Muscle layer of duodenum (tissue), 2 donors: ENCODE results near the gene SLC26A11.
A peak's percentile ranks its signal among the peaks of the same experiment; 100 is the strongest.

Experiments
- H3K27ac ChIP-seq: one replicate; pipeline ENCODE4 v1.7.0; 2013; ENCODE audit warnings: mild to moderate bottlenecking, low read length
- H3K27me3 ChIP-seq: one replicate; pipeline ENCODE4 v1.7.0; 2013; ENCODE audit warnings: low read depth, mild to moderate bottlenecking, control low read depth, low read length
- H3K36me3 ChIP-seq, 2 donors: one replicate each; pipeline ENCODE4 v1.7.0; 2013; ENCODE audit warnings: low read length in 2 of 2, control low read depth in 1 of 2, mild to moderate bottlenecking in 1 of 2; ENCODE audit not compliant: insufficient read depth in 2 of 2, control insufficient read depth in 1 of 2
- H3K4me1 ChIP-seq, 2 donors: one replicate each; pipeline ENCODE4 v1.7.0; 2013; ENCODE audit warnings: low read length in 2 of 2, mild to moderate bottlenecking in 2 of 2, control low read depth in 1 of 2, moderate library complexity in 1 of 2; ENCODE audit not compliant: insufficient read depth in 2 of 2, control insufficient read depth in 1 of 2
- H3K4me3 ChIP-seq, 2 donors: one replicate each; pipeline ENCODE4 v1.7.0; 2013; ENCODE audit warnings: low read length in 2 of 2, low read depth in 1 of 2, mild to moderate bottlenecking in 1 of 2
- H3K9me3 ChIP-seq, 2 donors: one replicate each; pipeline ENCODE4 v1.7.0; 2013; ENCODE audit warnings: low read length in 2 of 2, control low read depth in 1 of 2, mild to moderate bottlenecking in 1 of 2; ENCODE audit not compliant: control insufficient read depth in 1 of 2
- donor health status: healthy.

SLC26A11 gene

DNA sequence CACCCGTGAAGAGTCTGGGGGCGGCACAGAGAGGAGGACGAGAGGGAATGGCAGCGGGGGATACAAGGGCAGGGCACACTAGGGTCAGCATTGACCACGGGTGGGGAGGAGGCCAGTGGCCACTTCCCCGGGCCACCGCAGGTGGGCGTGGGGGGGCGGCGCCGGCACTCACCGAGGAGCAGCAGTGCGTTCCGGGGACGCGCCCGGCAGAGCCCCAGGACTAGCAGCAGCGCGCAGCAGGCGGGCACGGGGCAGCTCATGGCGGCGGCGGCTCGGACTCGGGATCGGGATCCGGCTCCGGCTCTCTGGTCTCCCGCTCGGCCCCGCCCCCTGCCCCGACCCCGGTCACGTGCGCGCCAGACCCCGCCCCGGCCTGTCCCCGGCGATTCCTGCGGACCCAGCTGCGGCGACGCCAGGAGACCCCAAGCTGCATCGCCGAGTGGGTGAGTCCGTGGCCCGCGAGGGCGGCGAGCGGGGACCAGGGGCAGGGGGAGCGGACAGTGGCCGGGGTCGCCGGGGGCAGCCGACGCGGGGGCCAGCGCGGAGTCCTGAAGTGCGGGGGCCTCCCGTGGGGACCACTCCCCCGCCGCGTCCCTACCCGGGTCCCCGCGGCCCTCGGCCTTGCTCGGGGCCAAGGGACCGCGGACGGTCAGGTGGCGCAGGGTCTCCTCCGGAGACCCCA is at the start of gene SLC26A11, which contains the start of gene SGSH:
TSS of gene SLC26A11 (plus strand) at position 374 of the 682 bp plus-strand sequence. CDS start 1,134 bp downstream, outside the sequence.
TSS of gene SGSH (minus strand) at position 280 of the 682 bp plus-strand sequence. CDS start at position 260, 20 bp downstream.
- peaks cover 0 to 29% of the 10 kb centered on the region in 2 donors for H3K4me1 ChIP-seq
- H3K27me3 ChIP-seq = no peaks in the 10 kb centered on the region
- H3K36me3 ChIP-seq = peaks cover 8 to 12% of the 10 kb centered on the region in 2 donors
- H3K9me3 ChIP-seq = no peaks in the 10 kb centered on the region
- peak within 1 kb of the TSS; percentile 82 for H3K27ac ChIP-seq
- peak within 1 kb of the TSS; percentile 84 to 96 for H3K4me3 ChIP-seq

DNA sequence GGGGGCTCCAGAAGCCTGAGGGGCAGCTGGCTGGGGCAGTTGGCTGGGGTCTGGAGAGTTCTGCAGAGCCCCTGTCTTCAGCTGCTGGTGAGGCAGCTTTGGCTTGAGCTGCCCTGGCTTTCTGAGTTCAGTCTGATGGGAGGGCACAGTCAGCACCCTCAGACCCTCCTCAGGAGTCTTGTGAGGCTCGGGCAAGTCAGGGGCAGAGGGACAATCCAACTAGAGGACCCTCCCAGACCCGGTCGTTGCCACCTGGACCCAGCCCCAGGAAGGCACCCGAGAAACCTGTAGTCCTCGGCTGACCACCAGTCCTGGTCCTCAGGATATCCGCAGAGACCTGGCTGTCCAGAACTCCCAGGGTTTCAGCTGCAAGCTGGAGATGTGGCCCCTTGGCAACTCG is 48.5 kb upstream of the SLC26A11 start:
- no peak overlapping the region for H3K4me3 ChIP-seq
- H3K9me3 ChIP-seq = no peaks in the 10 kb centered on the region
- no peaks in the 10 kb centered on the region for H3K27me3 ChIP-seq

DNA sequence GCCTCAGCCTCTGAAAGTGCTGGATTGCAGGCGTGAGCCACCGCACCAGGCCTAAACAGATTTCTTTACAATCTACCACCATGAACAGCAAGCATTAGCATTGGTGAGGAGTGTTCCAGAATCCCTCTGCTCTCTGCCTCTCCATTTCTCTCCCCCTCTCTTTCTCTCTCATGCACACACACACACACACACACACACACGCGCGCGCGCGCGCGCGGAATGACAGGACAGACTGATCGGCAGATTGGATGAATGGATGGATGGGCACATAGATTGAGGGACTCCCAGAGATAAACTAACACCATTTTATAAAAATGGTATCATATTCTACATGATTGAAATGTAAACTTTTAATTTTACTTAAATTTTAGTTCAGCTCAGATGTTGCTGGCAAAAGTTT is 47.1 kb upstream of the SLC26A11 start:
- H3K4me1 ChIP-seq = no peaks in the 10 kb centered on the region
- no peak overlapping the region for H3K27ac ChIP-seq
- H3K4me3 ChIP-seq = no peak overlapping the region
- no peaks in the 10 kb centered on the region for H3K27me3 ChIP-seq
- H3K36me3 ChIP-seq = no peaks in the 10 kb centered on the region
- no peaks in the 10 kb centered on the region for H3K9me3 ChIP-seq

More for the DNA sequence above, 48.5 kb upstream of the SLC26A11 start:
- no peaks in the 10 kb centered on the region for H3K4me1 ChIP-seq
- no peak overlapping the region for H3K27ac ChIP-seq
- H3K36me3 ChIP-seq = no peaks in the 10 kb centered on the region

DNA sequence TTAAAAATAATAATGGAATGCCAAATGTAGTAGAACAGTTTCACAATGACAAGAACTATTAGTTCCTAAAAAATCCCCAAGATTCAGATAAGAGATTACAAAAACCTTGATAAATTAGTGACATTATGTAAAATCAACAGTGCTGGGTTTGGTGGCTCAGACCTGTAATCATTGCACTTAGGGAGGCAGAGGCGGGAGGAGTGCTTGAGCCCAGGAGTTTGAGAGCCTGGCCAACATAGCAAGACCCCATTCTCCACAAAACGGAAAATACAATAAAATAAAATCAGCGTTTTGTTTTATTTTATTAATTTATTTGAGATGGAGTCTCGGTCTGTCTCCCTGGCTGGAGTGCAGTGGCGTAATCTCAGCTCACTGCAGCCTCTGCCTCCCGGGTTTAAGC is 46.3 kb upstream of the SLC26A11 start:
- Histone ChIP-seq H3K9me3 (no peaks in the 10 kb centered on the region), H3K36me3 (no peaks in the 10 kb centered on the region), H3K27me3 (no peaks in the 10 kb centered on the region), H3K4me1 (no peaks in the 10 kb centered on the region), H3K4me3 (no peak overlapping the region), H3K27ac (no peak overlapping the region)

- no peak overlapping the region for H3K27ac ChIP-seq
- no peaks in the 10 kb centered on the region for H3K27me3 ChIP-seq
- no peaks in the 10 kb centered on the region for H3K9me3 ChIP-seq
- H3K4me1 ChIP-seq = no peaks in the 10 kb centered on the region
- no peaks in the 10 kb centered on the region for H3K36me3 ChIP-seq
- no peak overlapping the region for H3K4me3 ChIP-seq
These were observed 43.5 kb upstream of the SLC26A11 start for GRCh38 chr17:80176757-80177156.

DNA sequence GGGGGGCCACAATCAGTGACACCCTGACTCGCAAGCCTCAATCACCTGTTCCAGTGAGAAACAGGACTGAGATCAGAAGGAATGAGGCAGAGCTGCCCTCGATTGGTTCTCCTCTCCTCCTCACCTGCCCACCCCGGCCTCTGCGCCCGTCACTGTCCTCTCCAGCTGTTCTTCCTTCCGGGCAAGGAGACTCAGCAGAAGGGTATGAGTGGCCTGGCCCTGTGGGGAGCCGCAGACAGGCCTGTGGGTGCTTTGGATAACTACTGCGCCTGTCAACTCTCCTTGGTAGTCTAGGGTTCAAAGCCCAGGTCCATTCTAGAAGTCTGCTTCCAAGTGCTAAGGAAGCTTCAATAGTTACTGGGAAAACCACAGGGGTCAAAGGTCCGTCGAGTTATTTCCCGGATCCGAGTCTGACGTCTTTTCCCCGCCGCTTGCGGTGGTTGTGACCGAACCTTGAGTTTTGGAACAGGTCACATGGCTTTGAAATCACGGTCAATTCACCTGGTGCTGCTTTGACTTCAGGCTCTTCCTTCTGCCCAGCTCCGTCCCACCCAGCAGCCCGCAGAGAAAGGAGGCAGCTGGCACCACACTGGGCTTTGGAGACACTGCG is 42.1 kb upstream of the SLC26A11 start:
- no peaks in the 10 kb centered on the region for H3K27me3 ChIP-seq
- H3K9me3 ChIP-seq = no peaks in the 10 kb centered on the region
- H3K36me3 ChIP-seq = no peaks in the 10 kb centered on the region
- H3K4me3 ChIP-seq = no peak overlapping the region
- no peak overlapping the region for H3K27ac ChIP-seq
- no peaks in the 10 kb centered on the region for H3K4me1 ChIP-seq

GRCh38 chr17:80180192-80180591 is 40.0 kb upstream of the SLC26A11 start:
- Histone ChIP-seq H3K27me3 (no peaks in the 10 kb centered on the region), H3K4me1 (no peaks in the 10 kb centered on the region), H3K4me3 (no peak overlapping the region), H3K9me3 (no peaks in the 10 kb centered on the region), H3K27ac (no peak overlapping the region), H3K36me3 (no peaks in the 10 kb centered on the region)

DNA sequence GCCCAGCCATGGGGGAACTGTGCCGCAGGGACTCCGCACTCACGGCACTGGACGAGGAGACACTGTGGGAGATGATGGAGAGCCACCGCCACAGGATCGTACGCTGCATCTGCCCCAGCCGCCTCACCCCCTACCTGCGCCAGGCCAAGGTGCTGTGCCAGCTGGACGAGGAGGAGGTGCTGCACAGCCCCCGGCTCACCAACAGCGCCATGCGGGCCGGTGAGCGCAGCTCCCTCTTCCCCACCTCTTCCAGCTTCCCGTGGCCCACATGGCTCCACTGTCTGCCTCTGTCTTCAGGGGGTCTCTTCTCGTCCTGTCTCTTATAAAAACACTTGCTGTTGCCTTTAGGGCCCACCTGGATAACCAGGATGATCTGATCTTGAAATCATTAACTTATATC is 38.8 kb upstream of the SLC26A11 start:
- H3K9me3 ChIP-seq = no peaks in the 10 kb centered on the region
- no peaks in the 10 kb centered on the region for H3K4me1 ChIP-seq
- H3K27me3 ChIP-seq = no peaks in the 10 kb centered on the region
- H3K27ac ChIP-seq = no peak overlapping the region
- no peaks in the 10 kb centered on the region for H3K36me3 ChIP-seq
- H3K4me3 ChIP-seq = no peak overlapping the region

- H3K36me3 ChIP-seq = no peaks in the 10 kb centered on the region
- no peaks in the 10 kb centered on the region for H3K4me1 ChIP-seq
- no peak overlapping the region for H3K4me3 ChIP-seq
- no peak overlapping the region for H3K27ac ChIP-seq
- no peaks in the 10 kb centered on the region for H3K27me3 ChIP-seq
- H3K9me3 ChIP-seq = no peaks in the 10 kb centered on the region
These were observed 37.9 kb upstream of the SLC26A11 start for GRCh38 chr17:80182118-80182844.

GRCh38 chr17:80182845-80183223 is 37.4 kb upstream of the SLC26A11 start:
- no peaks in the 10 kb centered on the region for H3K36me3 ChIP-seq
- H3K9me3 ChIP-seq = no peaks in the 10 kb centered on the region
- H3K27ac ChIP-seq = no peak overlapping the region
- H3K4me3 ChIP-seq = no peak overlapping the region
- no peaks in the 10 kb centered on the region for H3K27me3 ChIP-seq
- peaks cover 0 to 3% of the 10 kb centered on the region in 2 donors for H3K4me1 ChIP-seq

DNA sequence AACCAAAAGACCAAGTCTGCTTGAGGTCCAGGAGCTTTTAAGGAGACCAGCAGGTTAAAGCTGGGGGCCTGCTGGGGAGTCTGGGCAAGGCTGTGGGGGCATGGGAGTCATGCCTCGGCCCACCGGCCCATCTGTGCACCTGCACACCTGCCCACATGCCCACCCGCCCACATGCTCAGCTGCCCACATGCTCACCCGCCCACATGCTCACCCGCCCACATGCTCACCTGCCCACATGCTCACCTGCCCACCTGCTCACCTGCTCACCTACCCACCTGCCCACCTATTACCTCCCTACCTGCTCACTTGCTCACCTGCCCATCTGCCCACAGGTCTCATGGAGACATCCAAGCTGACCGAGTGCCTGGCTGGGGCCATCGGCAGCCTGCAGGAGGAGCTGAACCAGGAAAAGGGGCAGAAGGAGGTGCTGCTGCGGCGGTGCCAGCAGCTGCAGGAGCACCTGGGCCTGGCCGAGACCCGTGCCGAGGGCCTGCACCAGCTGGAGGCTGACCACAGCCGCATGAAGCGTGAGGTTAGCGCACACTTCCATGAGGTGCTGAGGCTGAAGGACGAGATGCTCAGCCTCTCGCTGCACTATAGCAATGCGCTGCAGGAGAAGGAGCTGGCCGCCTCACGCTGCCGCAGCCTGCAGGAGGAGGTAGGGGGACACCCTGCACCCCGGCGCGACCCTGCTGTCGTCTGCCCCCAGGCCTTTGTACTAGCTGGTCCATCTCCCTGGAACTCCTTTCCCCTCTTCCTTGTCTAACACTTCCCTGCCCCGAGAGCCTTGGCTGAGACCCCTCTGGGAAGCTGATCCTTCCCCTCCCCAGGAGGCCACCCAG is 36.4 kb upstream of the SLC26A11 start:
- H3K4me1 ChIP-seq = peaks cover 0 to 7% of the 10 kb centered on the region in 2 donors
- no peak overlapping the region for H3K27ac ChIP-seq
- H3K9me3 ChIP-seq = no peaks in the 10 kb centered on the region
- H3K27me3 ChIP-seq = no peaks in the 10 kb centered on the region
- no peaks in the 10 kb centered on the region for H3K36me3 ChIP-seq
- no peak overlapping the region for H3K4me3 ChIP-seq
